ENCODE measurements around the gene DEFB112. TPM values are rescaled to one million over a fixed set of nuclear protein-coding genes. Genes with fewer than 3 reads are reported as not detected.

DEFB112 gene
- total and polyA plus RNA-seq, 2 experiments from 2014 or later = not detected

Other genes starting within 250 kb of the DEFB112 start
- not detected in 2 replicates for gene CRISP1, start 183.4 kb downstream of the DEFB112 start, total RNA-seq (2014; rRNA removed; shearing (Covaris generic))
- not detected in 2 replicates for gene CRISP1, start 183.4 kb downstream of the DEFB112 start, polyA plus RNA-seq (2016; fragmentation: Nextera tagmentation; extraction: Ambion mirVana)
- not detected in 2 replicates for gene DEFB114, start 85.8 kb downstream of the DEFB112 start, total RNA-seq (2014; rRNA removed; shearing (Covaris generic))
- not detected in 2 replicates for gene DEFB114, start 85.8 kb downstream of the DEFB112 start, polyA plus RNA-seq (2016; fragmentation: Nextera tagmentation; extraction: Ambion mirVana)
- not detected in 2 replicates for gene DEFB113, start 80.3 kb downstream of the DEFB112 start, total RNA-seq (2014; rRNA removed; shearing (Covaris generic))
- not detected in 2 replicates for gene DEFB113, start 80.3 kb downstream of the DEFB112 start, polyA plus RNA-seq (2016; fragmentation: Nextera tagmentation; extraction: Ambion mirVana)
- not detected in 2 replicates for gene DEFB110, start 27.9 kb downstream of the DEFB112 start, total RNA-seq (2014; rRNA removed; shearing (Covaris generic))
- gene DEFB110, start 27.9 kb downstream of the DEFB112 start, polyA plus RNA-seq (2016; fragmentation: Nextera tagmentation; extraction: Ambion mirVana) = not detected in 2 replicates

Measured in GM23338 (cell line).